ENCODE data around the gene PHLDB3. TPM values are rescaled to one million over a fixed set of nuclear protein-coding genes. Genes with fewer than 3 reads are reported as not detected.

PHLDB3 gene
- polyA plus RNA-seq, 1 donor from 2014 or later: 5.6 TPM

GRCh38 chr19:43471091-43471490 lies 33.5 kb downstream of the PHLDB3 start:
- TF ChIP-seq TAF1 (IDR thresholded peaks at IDR 0.05; ENCODE audit: low read depth): no peak
- TF ChIP-seq, protein P1, sequence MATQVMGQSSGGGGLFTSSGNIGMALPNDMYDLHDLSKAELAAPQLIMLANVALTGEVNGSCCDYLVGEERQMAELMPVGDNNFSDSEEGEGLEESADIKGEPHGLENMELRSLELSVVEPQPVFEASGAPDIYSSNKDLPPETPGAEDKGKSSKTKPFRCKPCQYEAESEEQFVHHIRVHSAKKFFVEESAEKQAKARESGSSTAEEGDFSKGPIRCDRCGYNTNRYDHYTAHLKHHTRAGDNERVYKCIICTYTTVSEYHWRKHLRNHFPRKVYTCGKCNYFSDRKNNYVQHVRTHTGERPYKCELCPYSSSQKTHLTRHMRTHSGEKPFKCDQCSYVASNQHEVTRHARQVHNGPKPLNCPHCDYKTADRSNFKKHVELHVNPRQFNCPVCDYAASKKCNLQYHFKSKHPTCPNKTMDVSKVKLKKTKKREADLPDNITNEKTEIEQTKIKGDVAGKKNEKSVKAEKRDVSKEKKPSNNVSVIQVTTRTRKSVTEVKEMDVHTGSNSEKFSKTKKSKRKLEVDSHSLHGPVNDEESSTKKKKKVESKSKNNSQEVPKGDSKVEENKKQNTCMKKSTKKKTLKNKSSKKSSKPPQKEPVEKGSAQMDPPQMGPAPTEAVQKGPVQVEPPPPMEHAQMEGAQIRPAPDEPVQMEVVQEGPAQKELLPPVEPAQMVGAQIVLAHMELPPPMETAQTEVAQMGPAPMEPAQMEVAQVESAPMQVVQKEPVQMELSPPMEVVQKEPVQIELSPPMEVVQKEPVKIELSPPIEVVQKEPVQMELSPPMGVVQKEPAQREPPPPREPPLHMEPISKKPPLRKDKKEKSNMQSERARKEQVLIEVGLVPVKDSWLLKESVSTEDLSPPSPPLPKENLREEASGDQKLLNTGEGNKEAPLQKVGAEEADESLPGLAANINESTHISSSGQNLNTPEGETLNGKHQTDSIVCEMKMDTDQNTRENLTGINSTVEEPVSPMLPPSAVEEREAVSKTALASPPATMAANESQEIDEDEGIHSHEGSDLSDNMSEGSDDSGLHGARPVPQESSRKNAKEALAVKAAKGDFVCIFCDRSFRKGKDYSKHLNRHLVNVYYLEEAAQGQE (IDR thresholded peaks at IDR 0.05; ENCODE audit: borderline replicate concordance): no peak
- no peak for TF ChIP-seq MXI1 (conservative IDR thresholded peaks at IDR 0.05; ENCODE audit: poor library complexity, severe bottlenecking)
- no peak for TF ChIP-seq CTCF (IDR thresholded peaks at IDR 0.05; ENCODE audit: poor library complexity, severe bottlenecking)
- no peak for TF ChIP-seq SMC3 (conservative IDR thresholded peaks at IDR 0.05; ENCODE audit: poor library complexity)
- H3K27me3 ChIP-seq (ENCODE audit: insufficient read depth, low read depth, low read length): no peaks in the 10 kb centered on the region
- no peaks in the 10 kb centered on the region for H4K20me1 ChIP-seq (ENCODE audit: insufficient read depth)
- H3K9me3 ChIP-seq (ENCODE audit: low read length): no peaks in the 10 kb centered on the region
- no peak overlapping the region for H3K4me2 ChIP-seq (ENCODE audit: low read length)
- no peaks in the 10 kb centered on the region for H3K79me2 ChIP-seq (replicated peaks; ENCODE audit: insufficient read depth, low read length)
- no peak overlapping the region for H2AFZ ChIP-seq (ENCODE audit: low read depth, low read length)
- no peaks in the 10 kb centered on the region for H3K36me3 ChIP-seq (ENCODE audit: insufficient read depth, low read length)
- H3K4me3 ChIP-seq (ENCODE audit: low read length): no peak overlapping the region
- H3K27ac ChIP-seq (ENCODE audit: low read length): no peak overlapping the region
- no peaks in the 10 kb centered on the region for H3K9me2 ChIP-seq (ENCODE audit: insufficient read depth, low read length)
- no peaks in the 10 kb centered on the region for H3F3A ChIP-seq (ENCODE audit: insufficient read depth, low read length, poor library complexity, severe bottlenecking)
- no peak overlapping the region for H3K9ac ChIP-seq (ENCODE audit: low read length)

- Histone ChIP-seq H3K4me2 (ENCODE audit: low read length) (no peak overlapping the region), H3K27ac (ENCODE audit: low read length) (no peak overlapping the region), H3K9me2 (ENCODE audit: insufficient read depth, low read length) (no peaks in the 10 kb centered on the region), H3F3A (ENCODE audit: insufficient read depth, low read length, poor library complexity, severe bottlenecking) (no peaks in the 10 kb centered on the region), H3K9ac (ENCODE audit: low read length) (no peak overlapping the region), H3K27me3 (ENCODE audit: insufficient read depth, low read depth, low read length) (no peaks in the 10 kb centered on the region), H4K20me1 (ENCODE audit: insufficient read depth) (no peaks in the 10 kb centered on the region), H2AFZ (ENCODE audit: low read depth, low read length) (no peak overlapping the region), H3K79me2 (replicated peaks; ENCODE audit: insufficient read depth, low read length) (no peaks in the 10 kb centered on the region), H3K36me3 (ENCODE audit: insufficient read depth, low read length) (no peaks in the 10 kb centered on the region), H3K4me3 (ENCODE audit: low read length) (no peak overlapping the region), H3K9me3 (ENCODE audit: low read length) (no peaks in the 10 kb centered on the region)
- no peak for TF ChIP-seq CTCF (IDR thresholded peaks at IDR 0.05; ENCODE audit: poor library complexity, severe bottlenecking)
- TF ChIP-seq SMC3 (conservative IDR thresholded peaks at IDR 0.05; ENCODE audit: poor library complexity): no peak
- no peak for TF ChIP-seq TAF1 (IDR thresholded peaks at IDR 0.05; ENCODE audit: low read depth)
- no peak for TF ChIP-seq RAD21 (conservative IDR thresholded peaks at IDR 0.05)
- no peak for TF ChIP-seq EZH2 (IDR thresholded peaks at IDR 0.05; ENCODE audit: borderline replicate concordance, insufficient read depth, low read length, poor library complexity, severe bottlenecking)
- no peak for TF ChIP-seq MXI1 (conservative IDR thresholded peaks at IDR 0.05; ENCODE audit: poor library complexity, severe bottlenecking)
- TF ChIP-seq, protein P1 (IDR thresholded peaks at IDR 0.05; ENCODE audit: borderline replicate concordance): no peak
- TF ChIP-seq POLR2AphosphoS5 (IDR thresholded peaks at IDR 0.05): no peak
- TF ChIP-seq EP300 (conservative IDR thresholded peaks at IDR 0.05; ENCODE audit: poor library complexity, severe bottlenecking): no peak
These were observed 34.3 kb downstream of the PHLDB3 start for GRCh38 chr19:43470288-43470687.

Measured in neural cell (in vitro differentiated cells).